Activated CD4-positive, alpha-beta memory T cell treated with anti-CD3 and anti-CD28 coated beads for 36 hours (primary cell): ENCODE measurements around the gene SNRK. TPM values are rescaled to one million over a fixed set of nuclear protein-coding genes. Genes with fewer than 3 reads are reported as not detected.

Experiments used
- CTCF ChIA-PET: fragments of 350-600 bp; sonication (Branson Sonifier 250); formaldehyde crosslinking; loops from one replicate; lab custom pipeline; 2021; ENCODE audit warnings: antibody characterized with exemption, inconsistent platforms; lab: Charles Lee
- POLR2A ChIA-PET: fragments of 350-600 bp; sonication (Branson Sonifier 250); formaldehyde crosslinking; loops from one replicate; lab custom pipeline; 2021; ENCODE audit warnings: antibody characterized with exemption; lab: Charles Lee
- DNase-seq: peaks from one replicate; pipeline ENCODE4 v3.0.0-alpha.2; 2020
- H3K27ac Mint-ChIP-seq: one replicate; pipeline ENCODE4 v1.8.0; 2021; ENCODE audit warnings: mixed read lengths
- H3K27me3 Mint-ChIP-seq: one replicate; pipeline ENCODE4 v1.8.0; 2021; ENCODE audit warnings: mixed read lengths
- H3K36me3 Mint-ChIP-seq: one replicate; pipeline ENCODE4 v1.8.0; 2021; ENCODE audit warnings: mixed read lengths
- H3K4me1 Mint-ChIP-seq: one replicate; pipeline ENCODE4 v1.8.0; 2021; ENCODE audit warnings: low read depth, mixed read lengths
- H3K4me3 Mint-ChIP-seq: one replicate; pipeline ENCODE4 v1.8.0; 2021; ENCODE audit warnings: mild to moderate bottlenecking, mixed read lengths
- H3K9me3 Mint-ChIP-seq: one replicate; pipeline ENCODE4 v1.8.0; 2021; ENCODE audit warnings: mixed read lengths
- intact Hi-C: fragments of 100-400 bp; cut with micrococcal nuclease; formaldehyde crosslinking; loops from one replicate; pipeline ENCODE4 v1.15.1; 2023
- total RNA-seq, 2 experiments: library from RNA; stranded (reverse); gene quantifications; one replicate each; pipeline ENCODE4 v1.2.3, GENCODE V29; 2021

The SNRK gene
- total RNA-seq, 2 experiments from 2014 or later, result 23.9 to 24.4 TPM

DNA sequence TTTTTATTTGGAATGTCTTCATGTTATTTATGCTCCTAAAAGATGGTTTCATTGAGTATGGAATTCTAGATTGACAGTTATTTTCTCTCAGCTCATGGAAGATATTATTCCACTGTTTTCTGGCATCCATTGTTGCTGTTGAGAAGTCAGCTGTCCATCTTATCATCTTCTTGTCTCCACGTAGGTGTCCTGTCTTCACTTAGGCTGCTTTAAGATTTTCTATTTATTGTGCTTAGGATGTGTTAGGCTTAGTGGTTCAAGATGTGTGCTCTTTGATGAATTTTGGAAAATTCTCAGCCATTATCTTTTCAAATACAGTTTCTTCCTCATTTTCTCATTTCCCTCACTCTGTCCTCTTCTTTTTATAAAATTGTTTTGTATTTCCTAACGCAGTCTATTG lies 52.0 kb downstream of the SNRK start:
- H3K27ac Mint-ChIP-seq, result no peak overlapping the region
- intact Hi-C loops, result no loop called here
- H3K4me3 Mint-ChIP-seq, result no peak overlapping the region
- DNase-seq, result no peak
- H3K27me3 Mint-ChIP-seq, result no peaks in the 10 kb centered on the region
- ChIA-PET POLR2A (no interaction called here), CTCF (no interaction called here)
- peaks cover 15% of the 10 kb centered on the region for H3K4me1 Mint-ChIP-seq
- H3K9me3 Mint-ChIP-seq, result peaks cover 39% of the 10 kb centered on the region
- peaks cover 69% of the 10 kb centered on the region for H3K36me3 Mint-ChIP-seq

DNA sequence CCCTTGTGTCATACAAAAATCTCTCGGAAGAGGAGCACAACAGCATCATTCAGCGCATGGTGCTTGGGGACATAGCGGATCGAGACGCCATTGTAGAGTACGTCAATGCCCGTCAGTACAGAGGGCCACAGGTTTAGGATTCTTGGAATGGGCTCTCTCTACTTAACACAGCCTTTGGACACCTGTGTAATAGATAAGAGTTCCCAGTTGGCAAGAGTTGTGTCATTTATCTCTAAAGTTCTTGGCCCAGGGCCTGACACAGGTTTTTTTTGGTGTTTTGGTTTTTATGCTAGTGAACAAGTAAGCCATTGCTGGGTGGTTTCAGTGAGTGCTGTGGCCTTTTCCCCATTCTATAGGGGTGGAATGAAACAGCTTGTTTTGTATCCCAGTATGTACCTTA lies 54.1 kb downstream of the SNRK start:
- CTCF ChIA-PET, result no interaction called here
- Mint-ChIP-seq H3K4me3 (no peak overlapping the region), H3K9me3 (peaks cover 33% of the 10 kb centered on the region), H3K36me3 (peaks cover 68% of the 10 kb centered on the region), H3K27ac (no peak overlapping the region), H3K4me1 (peaks cover 33% of the 10 kb centered on the region), H3K27me3 (no peaks in the 10 kb centered on the region)
- DNase-seq, result no peak
- POLR2A ChIA-PET, result no interaction called here
- intact Hi-C loops, result no loop called here

DNA sequence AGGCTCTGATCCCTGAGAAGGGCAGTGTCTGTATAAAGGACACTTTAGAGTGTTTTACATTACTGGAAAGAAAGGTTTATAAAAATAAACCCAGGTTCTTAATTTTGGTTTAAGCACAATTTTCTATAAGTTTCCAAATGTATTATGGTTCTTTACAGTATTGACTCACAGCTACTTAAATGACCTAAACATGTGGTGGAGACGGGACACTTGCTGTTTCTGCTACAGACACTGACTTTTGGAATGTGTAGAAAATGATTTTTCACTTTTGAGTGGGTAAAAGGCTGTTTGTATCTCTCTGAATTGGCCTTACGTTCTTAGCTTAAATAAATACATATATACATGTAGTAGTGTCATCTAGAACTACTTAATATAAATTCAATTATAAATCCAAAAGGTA lies 55.4 kb downstream of the SNRK start:
- intact Hi-C loops, result no loop called here
- DNase-seq, result no peak
- no peaks in the 10 kb centered on the region for H3K27me3 Mint-ChIP-seq
- H3K4me3 Mint-ChIP-seq, result no peak overlapping the region
- CTCF ChIA-PET, result interaction anchor here (1.0 kb wide), 1 partner anchor 36 kb away, joined by 3 read pairs; no protein-coding TSS in a partner anchor
- H3K9me3 Mint-ChIP-seq, result peaks cover 21% of the 10 kb centered on the region
- no peak overlapping the region for H3K27ac Mint-ChIP-seq
- H3K4me1 Mint-ChIP-seq, result peaks cover 46% of the 10 kb centered on the region
- POLR2A ChIA-PET, result no interaction called here
- peaks cover 60% of the 10 kb centered on the region for H3K36me3 Mint-ChIP-seq

DNA sequence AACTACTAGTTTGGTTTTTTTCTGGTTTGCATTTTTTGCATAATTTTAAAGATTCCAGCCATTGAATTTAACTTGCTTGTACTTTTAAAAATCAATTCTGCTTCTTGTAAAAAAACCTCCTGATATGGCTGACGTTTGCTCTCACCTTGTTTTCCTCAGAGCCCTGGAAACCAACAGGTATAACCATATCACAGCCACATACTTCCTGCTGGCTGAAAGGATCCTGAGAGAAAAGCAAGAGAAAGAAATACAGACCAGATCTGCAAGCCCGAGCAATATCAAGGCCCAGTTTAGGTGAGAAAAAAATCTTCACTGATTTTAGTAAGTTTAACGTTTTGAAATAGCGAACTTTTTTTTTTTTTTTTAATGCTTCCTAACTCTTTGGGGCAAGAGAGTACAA lies 56.8 kb downstream of the SNRK start:
- Mint-ChIP-seq H3K4me1 (peaks cover 56% of the 10 kb centered on the region), H3K27ac (peak overlapping the region; percentile 49), H3K9me3 (peaks cover 12% of the 10 kb centered on the region), H3K4me3 (no peak overlapping the region), H3K36me3 (peaks cover 64% of the 10 kb centered on the region), H3K27me3 (no peaks in the 10 kb centered on the region)
- POLR2A ChIA-PET, result no interaction called here
- intact Hi-C loops, result no loop called here
- CTCF ChIA-PET, result no interaction called here
- DNase-seq, result no peak

GRCh38 chr3:43343815-43344214 lies 57.5 kb downstream of the SNRK start:
- no peak overlapping the region for H3K4me3 Mint-ChIP-seq
- H3K36me3 Mint-ChIP-seq, result peaks cover 64% of the 10 kb centered on the region
- POLR2A ChIA-PET, result interaction anchor here (1.4 kb wide), 1 partner anchor 57 kb away, joined by 4 read pairs; the partner anchor contains the start of gene SNRK
- no peak for DNase-seq
- H3K27me3 Mint-ChIP-seq, result no peaks in the 10 kb centered on the region
- CTCF ChIA-PET, result interaction anchor here (1.1 kb wide), 1 partner anchor 181 kb away, joined by 4 read pairs; no protein-coding TSS in a partner anchor
- peaks cover 6% of the 10 kb centered on the region for H3K9me3 Mint-ChIP-seq
- peaks cover 58% of the 10 kb centered on the region for H3K4me1 Mint-ChIP-seq
- H3K27ac Mint-ChIP-seq, result no peak overlapping the region
- intact Hi-C loops, result loop anchor here (2.0 kb wide), 1 partner anchor 55 kb away; no protein-coding TSS in a partner anchor

- H3K4me3 Mint-ChIP-seq, result no peak overlapping the region
- H3K36me3 Mint-ChIP-seq, result peaks cover 64% of the 10 kb centered on the region
- DNase-seq, result no peak
- ChIA-PET CTCF (interaction anchor here (1.1 to 2.7 kb wide), 2 partner anchors 33 to 182 kb away, joined by 4 to 10 read pairs; no protein-coding TSS in a partner anchor), POLR2A (interaction anchor here (1.4 kb wide), 1 partner anchor 58 kb away, joined by 4 read pairs; the partner anchor contains the start of gene SNRK)
- intact Hi-C loops, result loop anchor here (2.0 kb wide), 1 partner anchor 56 kb away; no protein-coding TSS in a partner anchor
- H3K9me3 Mint-ChIP-seq, result peaks cover 4% of the 10 kb centered on the region
- peaks cover 58% of the 10 kb centered on the region for H3K4me1 Mint-ChIP-seq
- H3K27me3 Mint-ChIP-seq, result no peaks in the 10 kb centered on the region
- peak overlapping the region; percentile 34 for H3K27ac Mint-ChIP-seq
These were observed 58.2 kb downstream of the SNRK start for GRCh38 chr3:43344520-43344919.

GRCh38 chr3:43345246-43345645 lies 58.9 kb downstream of the SNRK start:
- ChIA-PET POLR2A (interaction anchor here (0.6 to 1.4 kb wide), 2 partner anchors 40 to 59 kb away, joined by 4 to 5 read pairs; partner anchors contain the start of gene SNRK), CTCF (interaction anchor here (1.8 to 2.7 kb wide), 3 partner anchors 33 to 183 kb away, joined by 8 to 10 read pairs (median 9); no protein-coding TSS in a partner anchor)
- intact Hi-C loops, result loop anchor here (2.0 kb wide), 1 partner anchor 56 kb away; no protein-coding TSS in a partner anchor
- H3K4me3 Mint-ChIP-seq, result no peak overlapping the region
- peaks cover 58% of the 10 kb centered on the region for H3K4me1 Mint-ChIP-seq
- H3K36me3 Mint-ChIP-seq, result peaks cover 62% of the 10 kb centered on the region
- peaks cover 1% of the 10 kb centered on the region for H3K9me3 Mint-ChIP-seq
- DNase-seq, result no peak
- H3K27ac Mint-ChIP-seq, result peak overlapping the region; percentile 75
- no peaks in the 10 kb centered on the region for H3K27me3 Mint-ChIP-seq

- Mint-ChIP-seq H3K27me3 (no peaks in the 10 kb centered on the region), H3K4me1 (peaks cover 56% of the 10 kb centered on the region), H3K36me3 (peaks cover 63% of the 10 kb centered on the region), H3K4me3 (no peak overlapping the region), H3K9me3 (peaks cover 2% of the 10 kb centered on the region), H3K27ac (peak overlapping the region; percentile 75)
- intact Hi-C loops, result loop anchor here (2.0 kb wide), 2 partner anchors 43 to 57 kb away; no protein-coding TSS in a partner anchor
- ChIA-PET CTCF (interaction anchor here (1.0 to 2.7 kb wide), 4 partner anchors 25 to 184 kb away, joined by 3 to 10 read pairs (median 8); no protein-coding TSS in a partner anchor), POLR2A (interaction anchor here (0.5 to 0.6 kb wide), 2 partner anchors 31 to 40 kb away, joined by 3 to 5 read pairs; no protein-coding TSS in a partner anchor)
- DNase-seq, result peak; percentile 54
These were observed 59.5 kb downstream of the SNRK start for GRCh38 chr3:43345877-43346276.

DNA sequence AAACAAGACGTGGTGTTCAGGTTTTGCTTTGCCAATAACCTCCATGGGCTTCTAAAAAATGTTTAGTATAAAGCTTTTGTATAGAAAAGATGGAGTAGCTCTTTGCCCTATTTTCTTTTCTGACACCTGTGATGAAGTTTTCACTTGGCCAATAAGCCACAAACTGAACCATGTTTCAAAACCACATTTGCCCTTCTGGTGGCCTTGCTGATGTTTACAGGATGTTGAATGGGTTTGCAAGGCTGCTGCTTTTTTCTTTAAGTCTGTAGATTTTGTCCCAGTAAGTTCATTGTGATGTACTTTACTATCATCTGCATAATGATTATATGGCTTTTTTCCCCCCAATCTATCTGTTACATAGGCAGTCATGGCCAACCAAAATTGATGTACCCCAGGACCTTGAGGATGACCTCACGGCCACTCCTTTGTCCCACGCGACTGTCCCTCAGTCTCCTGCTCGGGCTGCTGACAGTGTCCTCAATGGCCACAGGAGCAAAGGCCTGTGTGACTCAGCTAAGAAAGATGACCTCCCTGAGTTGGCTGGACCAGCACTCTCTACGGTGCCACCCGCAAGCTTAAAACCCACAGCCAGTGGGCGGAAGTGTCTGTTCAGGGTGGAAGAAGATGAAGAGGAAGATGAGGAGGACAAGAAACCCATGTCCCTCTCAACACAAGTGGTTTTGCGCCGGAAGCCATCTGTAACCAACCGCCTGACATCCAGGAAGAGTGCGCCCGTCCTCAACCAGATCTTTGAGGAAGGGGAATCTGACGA lies 60.8 kb downstream of the SNRK start:
- intact Hi-C loops, result loop anchor here (2.0 kb wide), 1 partner anchor 42 kb away; no protein-coding TSS in a partner anchor
- Mint-ChIP-seq H3K36me3 (peaks cover 74% of the 10 kb centered on the region), H3K9me3 (peaks cover 13% of the 10 kb centered on the region), H3K27ac (peak overlapping the region; percentile 86), H3K4me3 (peak overlapping the region; percentile 9), H3K27me3 (no peaks in the 10 kb centered on the region), H3K4me1 (peaks cover 57% of the 10 kb centered on the region)
- POLR2A ChIA-PET, result interaction anchor here (0.6 kb wide), 1 partner anchor 66 kb away, joined by 3 read pairs; no protein-coding TSS in a partner anchor
- CTCF ChIA-PET, result interaction anchor here (0.6 to 2.7 kb wide), 5 partner anchors 31 to 995 kb away, joined by 3 to 10 read pairs (median 3); no protein-coding TSS in a partner anchor
- DNase-seq, result peak; percentile 47

DNA sequence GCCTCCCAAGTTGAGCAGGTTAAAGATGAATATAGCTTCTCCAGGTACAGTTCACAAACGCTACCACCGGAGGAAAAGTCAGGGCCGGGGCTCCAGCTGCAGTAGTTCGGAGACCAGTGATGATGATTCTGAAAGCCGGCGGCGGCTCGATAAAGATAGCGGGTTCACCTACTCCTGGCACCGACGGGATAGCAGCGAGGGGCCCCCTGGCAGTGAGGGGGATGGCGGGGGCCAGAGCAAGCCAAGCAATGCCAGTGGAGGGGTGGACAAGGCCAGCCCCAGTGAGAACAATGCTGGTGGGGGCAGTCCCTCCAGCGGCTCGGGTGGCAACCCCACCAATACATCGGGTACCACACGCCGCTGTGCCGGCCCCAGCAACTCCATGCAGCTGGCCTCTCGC lies 61.4 kb downstream of the SNRK start:
- Mint-ChIP-seq H3K4me1 (peaks cover 51% of the 10 kb centered on the region), H3K4me3 (no peak overlapping the region), H3K27ac (peak overlapping the region; percentile 86), H3K36me3 (peaks cover 74% of the 10 kb centered on the region), H3K27me3 (no peaks in the 10 kb centered on the region), H3K9me3 (peaks cover 18% of the 10 kb centered on the region)
- no peak for DNase-seq
- ChIA-PET CTCF (interaction anchor here (0.6 to 1.1 kb wide), 3 partner anchors 156 to 994 kb away, joined by 3 read pairs; no protein-coding TSS in a partner anchor), POLR2A (interaction anchor here (0.7 kb wide), 1 partner anchor 57 kb away, joined by 3 read pairs; no protein-coding TSS in a partner anchor)
- intact Hi-C loops, result loop anchor here (2.0 kb wide), 1 partner anchor 41 kb away; no protein-coding TSS in a partner anchor

- Mint-ChIP-seq H3K4me1 (peaks cover 45% of the 10 kb centered on the region), H3K9me3 (peaks cover 23% of the 10 kb centered on the region), H3K4me3 (no peak overlapping the region), H3K27ac (no peak overlapping the region), H3K27me3 (no peaks in the 10 kb centered on the region), H3K36me3 (peaks cover 75% of the 10 kb centered on the region)
- no peak for DNase-seq
- ChIA-PET CTCF (interaction anchor here (1.1 kb wide), 1 partner anchor 186 kb away, joined by 3 read pairs; no protein-coding TSS in a partner anchor), POLR2A (interaction anchor here (0.7 kb wide), 1 partner anchor 58 kb away, joined by 3 read pairs; no protein-coding TSS in a partner anchor)
- intact Hi-C loops, result no loop called here
These were observed 62.0 kb downstream of the SNRK start for GRCh38 chr3:43348350-43348749.
